ENCODE data around the gene CLGN.
"Not testable (repeated sequence)": the region's sequence is repeated elsewhere in the genome, so short reads cannot be mapped to it uniquely, and the experiment has no call there.

CLGN gene

GRCh38 chr4:140427106-140427918 lies at the start of gene CLGN:
Gene CLGN (minus strand): TSS chr4:140427648. CDS start chr4:140413078, 14,570 bp downstream.
- DNase-seq = peak; percentile 85

DNA sequence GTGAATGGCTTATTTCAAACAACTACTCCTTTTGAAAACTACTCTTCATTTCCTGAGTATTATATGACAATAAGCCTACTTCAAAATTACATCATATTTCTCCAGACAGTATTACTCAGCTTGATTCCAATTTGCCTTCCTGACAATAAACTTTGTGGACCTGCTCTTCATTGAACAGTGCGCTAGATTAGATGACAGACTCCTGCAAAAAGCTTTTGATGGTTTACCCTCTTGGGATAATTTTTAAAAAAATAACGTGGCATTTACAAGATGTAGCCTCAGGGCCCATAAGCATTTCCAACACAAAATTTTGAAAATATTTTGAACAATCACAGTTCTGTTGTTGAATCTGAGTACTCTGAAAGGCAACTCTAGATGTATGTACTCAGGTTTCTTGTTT lies 44.7 kb upstream of the CLGN start:
- no peak for DNase-seq

GRCh38 chr4:140469791-140470733 lies 42.6 kb upstream of the CLGN start:
- peak; percentile 17 for DNase-seq

DNA sequence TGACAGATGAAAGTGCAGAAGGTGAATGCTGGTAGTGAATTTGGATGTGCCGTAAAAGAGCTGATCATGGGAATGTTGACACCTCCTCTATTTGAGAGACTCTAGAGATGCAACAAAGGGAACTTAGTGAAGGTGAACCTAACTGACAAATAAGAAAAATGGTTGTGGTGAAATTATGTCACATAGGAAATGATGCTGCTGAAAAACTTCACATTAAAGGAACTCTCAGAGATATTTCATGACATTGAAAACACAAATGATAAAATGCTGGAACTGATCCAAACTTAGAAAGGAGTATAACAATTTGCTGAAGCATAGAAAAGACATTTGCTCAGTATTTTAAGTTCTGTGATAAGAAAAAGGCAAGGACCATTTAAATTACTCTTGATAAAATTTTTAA lies 38.7 kb upstream of the CLGN start:
- no peak for DNase-seq

DNA sequence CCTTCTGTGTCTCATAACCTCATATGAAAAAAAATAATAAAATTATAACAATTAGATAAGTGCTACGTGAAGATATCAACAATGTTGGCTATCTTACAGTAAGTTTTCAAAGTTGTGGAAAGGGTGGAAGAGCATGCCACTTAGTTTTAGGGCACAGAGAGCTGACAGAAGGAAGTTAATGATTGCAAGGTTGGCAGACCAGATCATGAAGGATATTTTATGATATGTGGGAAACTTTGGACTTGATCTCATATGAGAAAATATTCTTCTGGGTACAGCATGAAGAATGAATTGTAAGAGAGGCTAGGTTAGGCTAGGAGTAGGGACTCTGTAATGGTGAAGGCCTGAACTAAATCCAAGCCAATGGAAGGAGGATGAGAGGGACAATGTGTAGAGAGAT lies 36.2 kb upstream of the CLGN start:
- DNase-seq = no peak

DNA sequence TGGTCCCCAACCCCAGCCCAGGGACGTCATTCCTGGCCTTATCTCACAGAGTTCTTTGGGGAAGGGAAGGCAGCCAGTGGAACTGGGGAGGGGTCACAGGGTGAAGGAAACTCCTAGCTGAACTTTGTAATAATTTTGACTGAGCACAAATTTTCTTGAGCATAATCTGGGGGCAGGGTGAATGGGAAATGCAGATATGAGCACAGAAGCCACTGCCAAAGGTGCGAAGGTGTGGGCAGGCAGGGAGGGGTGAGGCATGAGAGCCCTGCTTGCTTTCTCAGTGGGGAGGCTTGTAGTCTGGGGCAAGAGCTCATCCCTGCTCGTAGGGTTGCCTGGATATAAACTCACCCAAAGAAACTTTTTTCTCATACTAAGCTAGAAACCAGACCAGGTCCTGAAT lies 35.7 kb upstream of the CLGN start:
- DNase-seq = no peak

DNA sequence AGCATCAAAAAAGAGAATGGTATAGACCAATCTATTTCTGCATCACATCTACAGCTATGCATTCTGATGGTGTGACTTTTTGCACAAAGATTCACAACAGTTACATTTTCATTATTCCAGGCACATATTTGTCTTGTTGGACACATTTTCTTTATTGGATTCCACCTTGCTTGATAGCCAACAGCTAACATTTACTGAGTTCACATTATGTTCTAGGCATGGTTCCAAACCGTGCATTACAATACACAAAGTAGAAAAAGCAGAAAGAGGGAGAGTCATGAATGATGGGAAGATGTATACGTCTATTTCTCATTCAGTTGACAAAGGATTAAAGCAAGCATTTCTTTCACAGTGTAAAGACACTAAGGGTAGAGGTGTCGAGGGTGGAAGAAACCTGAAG lies 22.9 kb upstream of the CLGN start:
- no peak for DNase-seq

DNA sequence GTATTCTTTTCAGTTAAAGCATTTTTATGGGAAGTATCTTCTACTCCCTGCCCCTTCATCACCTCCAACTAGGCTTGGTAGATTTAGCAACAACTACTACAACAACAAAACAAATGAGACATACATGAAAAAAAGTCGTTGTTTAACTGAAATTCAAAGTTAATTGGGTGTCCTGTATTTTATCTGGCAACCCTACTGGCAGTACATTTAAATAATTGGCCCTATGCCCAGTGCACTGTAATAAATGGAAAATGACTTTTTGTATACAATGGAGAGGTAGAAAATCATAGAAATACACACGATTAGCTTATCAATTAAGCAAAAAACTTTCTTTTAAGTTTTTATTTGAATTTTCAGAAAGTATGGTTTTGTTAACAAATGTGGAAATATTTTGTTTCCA lies 21.4 kb upstream of the CLGN start:
- no peak for DNase-seq

DNA sequence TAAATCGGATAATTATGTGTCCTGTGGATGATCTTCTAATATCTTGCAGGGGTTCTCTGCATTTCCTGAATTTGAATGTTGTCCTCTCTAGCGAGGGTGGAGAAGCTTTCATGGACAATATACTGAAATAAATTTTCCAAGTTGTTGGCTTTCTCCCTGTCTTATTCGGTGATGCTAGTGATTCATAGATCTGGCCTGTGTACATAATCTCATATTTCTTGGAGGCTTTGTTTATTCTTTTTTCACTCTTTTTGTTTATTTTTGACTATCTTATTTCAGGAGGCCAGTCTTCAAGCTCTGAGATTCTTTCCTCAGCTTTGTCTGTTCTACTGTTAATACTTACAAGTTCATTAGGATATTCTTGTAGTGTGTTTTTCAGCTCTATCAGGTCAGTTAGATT lies 20.7 kb upstream of the CLGN start:
- DNase-seq = no peak

DNA sequence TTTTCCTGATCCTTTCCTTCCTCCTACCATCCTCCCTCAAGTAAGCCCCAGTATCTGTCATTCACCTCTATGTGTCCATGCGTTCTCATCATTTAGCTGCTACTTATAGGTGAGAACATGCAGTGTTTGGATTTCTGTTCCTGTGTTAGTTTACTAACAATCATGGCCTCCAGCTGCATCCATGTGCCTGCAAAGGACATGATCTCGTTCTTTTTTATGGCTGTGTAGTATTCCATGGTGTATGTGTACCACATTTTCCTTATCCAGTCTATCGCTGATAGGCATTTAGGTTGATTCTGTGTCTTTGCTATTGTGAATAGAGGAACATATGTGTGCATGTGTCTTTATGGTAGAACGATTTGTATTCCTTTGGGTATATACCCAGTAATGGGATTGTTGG lies 16.9 kb upstream of the CLGN start:
- not testable (repeated sequence) for DNase-seq

DNA sequence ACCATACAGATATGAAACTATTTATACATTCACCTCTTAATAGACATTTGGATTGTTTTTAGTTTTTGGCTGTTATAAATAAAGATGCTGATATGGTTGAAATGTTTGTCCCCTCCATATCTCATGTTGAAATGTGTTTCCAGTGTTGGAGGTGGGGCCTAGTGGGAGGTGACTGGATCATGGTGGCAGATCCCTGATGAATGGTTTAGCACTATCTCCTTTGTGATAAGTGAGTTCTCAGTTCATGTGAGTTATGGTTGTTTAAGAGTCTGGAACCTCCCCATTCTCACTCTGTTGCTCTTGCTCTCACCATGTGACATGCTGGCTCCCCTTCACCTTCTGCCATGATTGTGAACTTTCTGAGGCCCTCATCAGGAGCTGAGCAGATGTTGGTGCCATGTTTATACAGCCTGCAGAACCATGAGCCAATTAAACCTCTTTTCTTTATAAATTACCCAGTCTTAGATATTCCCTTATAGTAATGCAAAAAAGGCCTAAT lies 12.2 kb upstream of the CLGN start:
- DNase-seq = no peak

GRCh38 chr4:140427919-140428471 lies 547 bp upstream of the CLGN start:
- DNase-seq = no peak

GRCh38 chr4:140426610-140427105 lies 790 bp downstream of the CLGN start:
- no peak for DNase-seq

GRCh38 chr4:140423106-140423505 lies 4.3 kb downstream of the CLGN start:
- no peak for DNase-seq

- DNase-seq = not testable (repeated sequence)
These were observed 14.1 kb downstream of the CLGN start for GRCh38 chr4:140413130-140413969.

- no peak for DNase-seq
These were observed 18.5 kb downstream of the CLGN start for GRCh38 chr4:140408974-140409373.

- no peak for DNase-seq
These were observed 21.2 kb downstream of the CLGN start for GRCh38 chr4:140406292-140406691.

DNA sequence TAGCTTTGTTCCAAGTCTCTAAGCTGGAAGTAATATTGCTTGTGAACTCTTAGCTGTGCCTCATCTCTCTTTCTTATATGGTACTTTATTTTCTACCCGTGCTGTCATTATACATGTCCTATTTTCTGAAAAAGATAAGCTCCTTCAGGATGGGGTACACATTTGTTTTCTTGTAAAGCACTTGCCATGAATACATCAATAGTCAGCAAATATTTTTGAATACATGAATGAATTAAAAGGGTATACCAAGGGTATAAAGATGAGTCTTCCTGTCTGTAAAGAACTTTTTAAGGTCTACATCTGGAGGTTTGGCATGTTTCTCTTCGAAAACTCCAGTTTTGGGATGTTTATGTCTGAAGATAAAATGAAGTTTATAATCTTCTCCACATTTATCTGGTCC lies 27.3 kb downstream of the CLGN start:
- no peak for DNase-seq

DNA sequence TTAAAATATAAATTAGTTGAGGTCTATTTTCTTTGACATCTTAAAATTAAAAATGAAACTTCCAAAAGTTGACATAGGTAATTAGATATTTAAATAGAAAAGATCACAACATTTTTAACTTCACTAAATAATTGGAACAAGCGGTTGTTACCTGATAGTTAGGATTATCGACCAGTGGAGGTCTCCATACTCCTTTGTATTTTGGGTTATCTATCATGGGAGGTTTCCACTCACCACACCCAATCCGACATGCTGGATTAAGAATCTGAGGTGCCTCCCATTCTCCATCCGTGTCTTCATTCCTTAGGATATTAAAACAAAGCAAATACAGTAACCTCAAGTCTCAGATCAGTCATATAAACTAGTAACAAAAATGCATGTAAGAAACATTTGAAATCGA lies 31.8 kb downstream of the CLGN start:
- DNase-seq = no peak

DNA sequence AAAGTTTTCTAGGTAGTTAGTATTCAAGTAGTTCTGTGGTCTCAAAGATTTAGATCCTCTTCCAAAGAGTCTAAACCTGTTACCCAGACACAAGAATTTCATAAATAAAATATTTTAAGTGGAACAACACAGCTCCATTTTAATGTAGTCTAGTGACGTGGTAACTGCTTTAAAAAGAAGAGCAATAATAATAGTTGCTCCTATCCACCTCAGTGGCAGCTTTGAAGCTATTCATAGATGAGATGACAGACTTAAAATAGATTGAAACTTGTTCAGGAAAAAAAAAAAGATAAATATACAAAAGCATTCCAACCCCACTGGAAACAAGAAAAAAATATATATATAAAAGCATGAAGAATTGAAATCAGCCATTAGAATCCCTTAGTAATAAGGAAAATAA lies 39.4 kb downstream of the CLGN start:
- no peak for DNase-seq

DNA sequence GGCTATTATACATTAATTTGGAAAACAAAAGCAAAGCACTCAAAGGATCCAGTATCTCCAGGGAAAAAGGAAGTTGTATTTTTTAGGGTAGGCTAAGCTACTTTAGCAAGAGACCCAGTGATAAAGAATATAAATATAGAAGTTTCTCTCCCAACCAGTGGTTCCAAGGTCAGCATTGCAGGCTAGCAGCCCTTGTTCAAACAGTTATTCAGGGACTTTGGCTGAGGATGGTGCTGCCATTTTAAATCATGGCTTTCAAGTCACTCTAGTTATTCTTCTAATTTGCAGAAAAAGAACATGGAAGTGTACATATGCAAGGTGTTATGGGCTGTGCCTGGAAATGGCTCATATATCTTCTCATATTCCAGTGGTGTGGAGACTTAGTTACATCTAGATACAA lies 44.7 kb downstream of the CLGN start:
- no peak for DNase-seq

DNA sequence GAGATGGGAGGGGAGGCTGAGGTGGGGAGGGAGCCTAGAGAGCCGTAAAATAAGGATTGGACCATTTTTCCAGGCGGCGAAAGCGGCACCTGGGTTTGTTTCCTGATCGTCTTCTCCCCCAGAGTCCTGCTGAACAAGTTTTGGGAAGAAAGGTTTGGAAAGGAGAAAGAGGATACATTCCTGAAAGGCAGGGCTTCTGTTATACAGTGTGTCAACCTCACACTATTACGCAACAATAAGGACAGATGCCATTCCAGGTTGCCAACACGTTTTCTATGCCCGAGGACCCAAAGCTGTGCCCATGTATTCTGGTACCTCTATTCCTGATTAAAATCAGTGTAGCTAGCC lies 53.3 kb downstream of the CLGN start:
- no peak for DNase-seq
